IPS-15b (cell line): ENCODE measurements around the gene SEZ6L.

Source experiments
- H3K27me3 ChIP-seq: one replicate; pipeline ENCODE4 v1.6.1; 2013; ENCODE audit warnings: low read length; ENCODE audit not compliant: control insufficient read depth, insufficient read depth
- H3K36me3 ChIP-seq: one replicate; pipeline ENCODE4 v1.6.1; 2013; ENCODE audit warnings: low read length; ENCODE audit not compliant: control insufficient read depth, insufficient read depth
- H3K4me1 ChIP-seq: one replicate; pipeline ENCODE4 v1.6.1; 2013; ENCODE audit warnings: mild to moderate bottlenecking, low read length; ENCODE audit not compliant: control insufficient read depth, insufficient read depth
- H3K4me3 ChIP-seq: one replicate; pipeline ENCODE4 v1.5.1; 2013; ENCODE audit warnings: low read depth, low read length
- H3K9ac ChIP-seq: one replicate; pipeline ENCODE4 v1.6.1; 2013; ENCODE audit warnings: low read depth, mild to moderate bottlenecking, low read length
- H3K9me3 ChIP-seq: one replicate; pipeline ENCODE4 v1.6.1; 2013; ENCODE audit warnings: mild to moderate bottlenecking, low read length; ENCODE audit not compliant: control insufficient read depth, insufficient read depth

The SEZ6L gene

GRCh38 chr22:26188341-26188740 lies 19.1 kb downstream of the SEZ6L start:
- Histone ChIP-seq H3K9me3 (no peaks in the 10 kb centered on the region), H3K27me3 (no peaks in the 10 kb centered on the region), H3K36me3 (no peaks in the 10 kb centered on the region)

GRCh38 chr22:26194313-26194712 lies 25.1 kb downstream of the SEZ6L start:
- no peaks in the 10 kb centered on the region for H3K9me3 ChIP-seq
- H3K4me1 ChIP-seq = no peaks in the 10 kb centered on the region
- H3K27me3 ChIP-seq = no peaks in the 10 kb centered on the region
- no peak overlapping the region for H3K9ac ChIP-seq
- H3K4me3 ChIP-seq = no peak overlapping the region
- H3K36me3 ChIP-seq = no peaks in the 10 kb centered on the region

More at GRCh38 chr22:26188341-26188740, 19.1 kb downstream of the SEZ6L start:
- no peak overlapping the region for H3K9ac ChIP-seq
- H3K4me1 ChIP-seq = no peaks in the 10 kb centered on the region
- H3K4me3 ChIP-seq = no peak overlapping the region

GRCh38 chr22:26194877-26195276 lies 25.6 kb downstream of the SEZ6L start:
- Histone ChIP-seq H3K27me3 (no peaks in the 10 kb centered on the region), H3K9ac (no peak overlapping the region), H3K4me1 (no peaks in the 10 kb centered on the region), H3K9me3 (no peaks in the 10 kb centered on the region), H3K36me3 (no peaks in the 10 kb centered on the region), H3K4me3 (no peak overlapping the region)

- Histone ChIP-seq H3K4me1 (no peaks in the 10 kb centered on the region), H3K27me3 (no peaks in the 10 kb centered on the region)
Measured at GRCh38 chr22:26196657-26197056, 27.4 kb downstream of the SEZ6L start.

GRCh38 chr22:26197425-26197824 lies 28.2 kb downstream of the SEZ6L start:
- no peaks in the 10 kb centered on the region for H3K27me3 ChIP-seq
- no peaks in the 10 kb centered on the region for H3K4me1 ChIP-seq
- no peak overlapping the region for H3K4me3 ChIP-seq
- H3K36me3 ChIP-seq = no peaks in the 10 kb centered on the region
- H3K9ac ChIP-seq = no peak overlapping the region
- H3K9me3 ChIP-seq = no peaks in the 10 kb centered on the region

More at GRCh38 chr22:26196657-26197056, 27.4 kb downstream of the SEZ6L start:
- Histone ChIP-seq H3K9me3 (no peaks in the 10 kb centered on the region), H3K36me3 (no peaks in the 10 kb centered on the region), H3K9ac (no peak overlapping the region), H3K4me3 (no peak overlapping the region)

GRCh38 chr22:26199665-26200064 lies 30.4 kb downstream of the SEZ6L start:
- no peaks in the 10 kb centered on the region for H3K9me3 ChIP-seq
- no peak overlapping the region for H3K9ac ChIP-seq
- H3K4me1 ChIP-seq = no peaks in the 10 kb centered on the region
- no peak overlapping the region for H3K4me3 ChIP-seq
- H3K27me3 ChIP-seq = no peaks in the 10 kb centered on the region
- H3K36me3 ChIP-seq = no peaks in the 10 kb centered on the region

- H3K4me3 ChIP-seq = no peak overlapping the region
- no peaks in the 10 kb centered on the region for H3K36me3 ChIP-seq
- no peaks in the 10 kb centered on the region for H3K27me3 ChIP-seq
- no peaks in the 10 kb centered on the region for H3K9me3 ChIP-seq
- no peak overlapping the region for H3K9ac ChIP-seq
- no peaks in the 10 kb centered on the region for H3K4me1 ChIP-seq
Measured at GRCh38 chr22:26202280-26202924, 33.1 kb downstream of the SEZ6L start.

GRCh38 chr22:26205494-26205893 lies 36.2 kb downstream of the SEZ6L start:
- Histone ChIP-seq H3K9ac (no peak overlapping the region), H3K36me3 (no peaks in the 10 kb centered on the region), H3K4me1 (no peaks in the 10 kb centered on the region), H3K9me3 (no peaks in the 10 kb centered on the region), H3K27me3 (no peaks in the 10 kb centered on the region), H3K4me3 (no peak overlapping the region)

GRCh38 chr22:26210334-26210733 lies 41.1 kb downstream of the SEZ6L start:
- H3K4me1 ChIP-seq = no peaks in the 10 kb centered on the region
- no peaks in the 10 kb centered on the region for H3K36me3 ChIP-seq
- no peaks in the 10 kb centered on the region for H3K27me3 ChIP-seq
- no peak overlapping the region for H3K4me3 ChIP-seq
- H3K9ac ChIP-seq = no peak overlapping the region
- H3K9me3 ChIP-seq = no peaks in the 10 kb centered on the region

GRCh38 chr22:26213826-26214225 lies 44.6 kb downstream of the SEZ6L start:
- H3K9ac ChIP-seq = no peak overlapping the region
- no peaks in the 10 kb centered on the region for H3K4me1 ChIP-seq
- H3K36me3 ChIP-seq = no peaks in the 10 kb centered on the region
- H3K9me3 ChIP-seq = no peaks in the 10 kb centered on the region
- H3K4me3 ChIP-seq = no peak overlapping the region
- no peaks in the 10 kb centered on the region for H3K27me3 ChIP-seq

GRCh38 chr22:26214466-26214865 lies 45.2 kb downstream of the SEZ6L start:
- Histone ChIP-seq H3K4me3 (no peak overlapping the region), H3K9me3 (no peaks in the 10 kb centered on the region), H3K36me3 (no peaks in the 10 kb centered on the region), H3K9ac (no peak overlapping the region), H3K27me3 (no peaks in the 10 kb centered on the region), H3K4me1 (no peaks in the 10 kb centered on the region)

GRCh38 chr22:26215736-26216135 lies 46.5 kb downstream of the SEZ6L start:
- Histone ChIP-seq H3K9ac (peak overlapping the region; percentile 16), H3K36me3 (no peaks in the 10 kb centered on the region), H3K9me3 (no peaks in the 10 kb centered on the region), H3K27me3 (no peaks in the 10 kb centered on the region), H3K4me3 (no peak overlapping the region), H3K4me1 (no peaks in the 10 kb centered on the region)
